GM12878 (cell line): Measurements from ENCODE around the gene ABL1. TPM values are rescaled to one million over a fixed set of nuclear protein-coding genes. Genes with fewer than 3 reads are reported as not detected.

Experiments
- ATAC-seq: fragments of 200-7000 bp; cut with Tn5 transposase; 3 replicates; pipeline ENCODE4 v1.9.1; 2020; ENCODE audit warnings: mild to moderate bottlenecking, moderate library complexity
- BruUV-seq: library from RNA; stranded (reverse); fragments of 400-500 nt; replicated peaks from 2 replicates; lab custom pipeline; 2021; lab: Mats Ljungman, UMichigan
- CTCF ChIA-PET: fragments of 300-600 bp; sonication (Branson Sonifier 250); formaldehyde crosslinking; extraction: SDS; loops from one replicate; lab custom pipeline; 2021; ENCODE audit warnings: inconsistent platforms; lab: Yijun Ruan, JAX
- POLR2A ChIA-PET: fragments of 350-600 bp; formaldehyde crosslinking; extraction: SDS; loops from one replicate; lab custom pipeline; 2021; ENCODE audit warnings: inconsistent platforms; lab: Charles Lee
- RAD21 ChIA-PET: fragments of 300-600 bp; sonication (Branson Sonifier 250); formaldehyde crosslinking; loops from one replicate; lab custom pipeline; 2023; ENCODE audit warnings: antibody characterized with exemption; ENCODE audit not compliant: unreplicated experiment; lab: Charles Lee
- SMC1A ChIA-PET: fragments of 300-600 bp; sonication (Branson Sonifier 250); formaldehyde crosslinking; loops from one replicate; lab custom pipeline; 2023; ENCODE audit not compliant: unreplicated experiment, uncharacterized antibody; lab: Charles Lee
- DNase-seq: peaks from one replicate; pipeline ENCODE4 v3.0.0-alpha.2; 2011; ENCODE audit warnings: low read depth, low spot score
- FAIRE-seq: peaks from 3 replicates; lab custom pipeline; 2011; peaks lifted over from hg19 to GRCh38; lab: Jason Lieb, UNC
- H2AFZ ChIP-seq: 2 replicates; pipeline ENCODE4 v1.6.0; 2011; ENCODE audit warnings: low read depth, low read length, control low read depth; ENCODE audit not compliant: control insufficient read depth
- H3K27ac ChIP-seq: 2 replicates; pipeline ENCODE4 v1.5.1; 2011; ENCODE audit warnings: control low read depth; ENCODE audit not compliant: control insufficient read depth, insufficient read depth
- H3K27me3 ChIP-seq, 2 experiments: replicated peaks in 1 of 2; 2 replicates each; pipeline versions ENCODE4 v1.6.0 to v1.6.1; 2011; ENCODE audit warnings: low read length in 1 of 2; ENCODE audit not compliant: control insufficient read depth in 2 of 2, insufficient read depth in 2 of 2
- H3K36me3 ChIP-seq, 2 experiments: 2 replicates each; pipeline ENCODE4 v1.5.1; 2011; ENCODE audit warnings: low read length in 1 of 2; ENCODE audit not compliant: control insufficient read depth in 2 of 2, insufficient read depth in 2 of 2
- H3K4me1 ChIP-seq: 2 replicates; pipeline ENCODE4 v1.6.1; 2011; ENCODE audit warnings: mild to moderate bottlenecking, low read length, moderate library complexity, mixed read lengths; ENCODE audit not compliant: control insufficient read depth, insufficient read depth
- H3K4me2 ChIP-seq: 2 replicates; pipeline ENCODE4 v1.6.0; 2011; ENCODE audit warnings: control low read depth; ENCODE audit not compliant: control insufficient read depth, insufficient read depth
- H3K4me3 ChIP-seq: fragments of 200-600 bp; sonication (generic); 2 replicates; pipeline ENCODE4 v1.5.1; 2016
- H3K79me2 ChIP-seq: 2 replicates; pipeline ENCODE4 v1.6.0; 2011; ENCODE audit warnings: low read length; ENCODE audit not compliant: control insufficient read depth, insufficient read depth
- H3K9ac ChIP-seq: 2 replicates; pipeline ENCODE4 v1.8.0; 2011; ENCODE audit warnings: low read length, control low read depth, mixed read lengths; ENCODE audit not compliant: control insufficient read depth, insufficient read depth
- H3K9me3 ChIP-seq: replicated peaks from 3 replicates; pipeline ENCODE4 v1.5.1; 2011; ENCODE audit warnings: mild to moderate bottlenecking, low read length; ENCODE audit not compliant: control insufficient read depth, insufficient read depth
- H4K20me1 ChIP-seq: 2 replicates; pipeline ENCODE4 v1.6.0; 2011; ENCODE audit not compliant: control insufficient read depth, insufficient read depth
- FOXM1 ChIP-seq: IDR thresholded peaks from 2 replicates; pipeline ENCODE4 v1.6.1; 2012; ENCODE audit warnings: low read depth, mild to moderate bottlenecking, inconsistent platforms, low read length, moderate library complexity
- POU2F2 ChIP-seq: IDR thresholded peaks from 3 replicates; pipeline ENCODE4 v1.6.1; 2011; ENCODE audit warnings: low read depth, mild to moderate bottlenecking, low read length, borderline replicate concordance
- ZSCAN29 ChIP-seq: fragments of 450-650 bp; IDR thresholded peaks from 2 replicates; pipeline ENCODE4 v1.6.1; 2017; ENCODE audit warnings: mild to moderate bottlenecking, moderate library complexity
- WGBS: methylation state at CpG from one replicate; pipeline ENCODE4 v1.1.6; 2016; ENCODE audit warnings: low lambda C conversion rate; ENCODE audit not compliant: insufficient replicate concordance, insufficient coverage; ENCODE audit errors: missing lambda C conversion rate; 5-methylcytosine and 5-hydroxymethylcytosine counted together
- in situ Hi-C: fragments of 300-500 bp; cut with MboI; formaldehyde crosslinking; loops from 9 replicates; pipeline ENCODE4 v1.14.3; 2018; ENCODE audit warnings: mixed read lengths
- intact Hi-C: fragments of 100-400 bp; cut with micrococcal nuclease; formaldehyde crosslinking; loops from one replicate; pipeline ENCODE4 v1.14.2; 2022; ENCODE audit not compliant: unreplicated experiment
- polyA plus RNA-seq, 11 experiments: library from polyadenylated mRNA; depleted of rRNA in 4 of 11; unstranded in 6 of 11; stranded (reverse) in 5 of 11; fragments of >200 nt; fragmentation: Nextera tagmentation in 4 of 11; fragmentation: Illumina TruSeq in 1 of 11; extraction: Ambion mirVana in 4 of 11; extraction: Trizol in 1 of 11; gene quantifications; 1 replicate in 1 of 11; 2 replicates in 10 of 11; pipeline versions ENCODE4 v1.2.1 to v1.2.3, GENCODE V29; 2011 to 2016; ENCODE audit warnings: inconsistent platforms in 2 of 11, missing spikeins in 2 of 11, low read depth in 1 of 11
- total RNA-seq, 4 experiments: library from RNA; depleted of rRNA in 3 of 4; stranded (reverse); fragments of >200 nt in 3 of 4; fragmentation: Illumina TruSeq in 1 of 4; extraction: Trizol in 1 of 4; gene quantifications; 2 replicates each; pipeline versions ENCODE4 v1.2.1 to v1.2.3, GENCODE V29; 2013 to 2021

The ABL1 gene
- total and polyA plus RNA-seq, 10 of the 15 experiments (the other 5 are each of a cell fraction or from before 2014, with no cell fraction given), result 0.79 to 51.5 (median 16.3) TPM

DNA sequence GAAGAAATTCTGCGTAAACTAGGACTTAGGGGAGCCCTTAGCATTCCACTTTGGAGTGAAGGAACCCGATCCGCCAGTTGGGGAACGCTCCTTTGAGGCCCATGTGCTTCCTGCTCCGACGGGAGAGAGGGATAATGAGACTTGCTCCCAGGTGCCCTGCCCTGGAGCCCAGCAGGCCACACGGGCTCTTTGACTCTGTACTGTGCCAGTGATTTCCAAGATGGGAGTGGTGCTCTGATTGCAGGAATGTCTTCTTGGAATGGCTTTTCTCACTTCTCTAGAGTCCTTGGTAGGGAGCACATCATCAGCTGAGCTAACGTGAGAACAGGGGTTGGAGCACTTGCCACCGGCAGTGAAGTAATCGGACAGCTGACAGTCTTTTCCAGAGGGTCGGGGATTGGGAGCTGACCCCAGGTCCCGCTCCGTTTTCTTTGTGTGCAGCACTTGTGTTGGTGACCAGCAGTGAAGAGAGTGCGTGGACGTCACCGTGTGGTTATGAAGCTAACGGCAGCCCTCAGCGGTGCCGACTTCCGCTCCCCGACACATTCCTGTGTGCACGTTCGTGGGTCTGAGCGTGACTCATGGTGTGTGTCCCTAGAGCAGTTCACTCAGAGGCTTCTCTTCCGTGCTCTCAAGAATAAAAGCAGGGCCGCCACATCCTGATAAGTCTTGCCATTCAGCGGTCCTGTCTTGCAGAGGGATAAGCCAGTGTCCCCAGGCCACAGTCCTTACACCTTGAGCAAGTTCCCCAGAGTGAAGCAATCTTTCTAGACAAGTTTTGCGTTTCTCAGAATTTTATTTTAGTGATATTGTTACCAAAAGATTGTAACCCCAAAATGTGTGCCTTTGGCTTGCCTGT, 25.6 kb downstream of the ABL1 start:
- RAD21 ChIA-PET, result interaction anchor here (1.9 kb wide), 1 partner anchor 150 kb away, joined by 4 read pairs; no protein-coding TSS in a partner anchor
- Histone ChIP-seq H4K20me1 (no peaks in the 10 kb centered on the region), H3K27ac (no peak overlapping the region), H3K4me1 (no peaks in the 10 kb centered on the region), H3K4me3 (no peak overlapping the region), H2AFZ (no peak overlapping the region), H3K79me2 (no peaks in the 10 kb centered on the region), H3K27me3 (no peaks in the 10 kb centered on the region), H3K36me3 (peaks cover 15 to 17% of the 10 kb centered on the region in 2 experiments; a peak in 3 of 4 replicates), H3K9me3 (no peaks in the 10 kb centered on the region), H3K4me2 (no peak overlapping the region), H3K9ac (no peak overlapping the region)
- in situ Hi-C loops (loop anchor here (5.0 to 10.0 kb wide), 2 partner anchors 88 to 406 kb away; no protein-coding TSS in a partner anchor), intact Hi-C loops (no loop called here)
- BruUV-seq, result no TSS peak
- FAIRE-seq, result no peak
- no peak for ATAC-seq
- 90% methylated on average over 28 of the region's 28 CpGs for WGBS
- no peak for DNase-seq
- POLR2A ChIA-PET, result no interaction called here
- SMC1A ChIA-PET, result interaction anchor here (1.5 kb wide), 1 partner anchor 65 kb away, joined by 3 read pairs; no protein-coding TSS in a partner anchor
- CTCF ChIA-PET, result interaction anchor here (1.3 to 11.0 kb wide), 3 partner anchors 9 to 156 kb away, joined by 4 to 267 read pairs (median 190); no protein-coding TSS in a partner anchor
- TF ChIP-seq ZSCAN29, result no peak
- TF ChIP-seq FOXM1, result no peak
- no peak for TF ChIP-seq POU2F2
